ENCODE measurements around the gene PTGER1. TPM values are rescaled to one million over a fixed set of nuclear protein-coding genes. Genes with fewer than 3 reads are reported as not detected.
"Not testable (repeated sequence)": the region's sequence is repeated elsewhere in the genome, so short reads cannot be mapped to it uniquely, and the experiment has no call there.

Gene PTGER1
- total RNA-seq, 1 donor from 2014 or later: 16.4 TPM

- TF ChIP-seq CTCF (conservative IDR thresholded peaks at IDR 0.05; ENCODE audit: low read depth, low read length): no peak
- no peak overlapping the region for H3K4me3 ChIP-seq (ENCODE audit: low read depth, low read length)
- DNase-seq (ENCODE audit: low read depth): no peak
Observed at GRCh38 chr19:14463747-14464146, 11.4 kb downstream of the PTGER1 start.

GRCh38 chr19:14462401-14462800 is 12.8 kb downstream of the PTGER1 start:
- not testable (repeated sequence) for H3K4me3 ChIP-seq (ENCODE audit: low read depth, low read length); DNase-seq (ENCODE audit: low read depth)

GRCh38 chr19:14460935-14461334 is 14.2 kb downstream of the PTGER1 start:
- TF ChIP-seq CTCF (conservative IDR thresholded peaks at IDR 0.05; ENCODE audit: low read depth, low read length): no peak
- no peak overlapping the region for H3K4me3 ChIP-seq (ENCODE audit: low read depth, low read length)
- DNase-seq (ENCODE audit: low read depth): no peak

- H3K4me3 ChIP-seq (ENCODE audit: low read depth, low read length): no peak overlapping the region
- no peak for TF ChIP-seq CTCF (conservative IDR thresholded peaks at IDR 0.05; ENCODE audit: low read depth, low read length)
- DNase-seq (ENCODE audit: low read depth): no peak
Observed at GRCh38 chr19:14459703-14460102, 15.5 kb downstream of the PTGER1 start.

- DNase-seq (ENCODE audit: low read depth); H3K4me3 ChIP-seq (ENCODE audit: low read depth, low read length): not testable (repeated sequence)
Observed at GRCh38 chr19:14452303-14452702, 22.9 kb downstream of the PTGER1 start.

- TF ChIP-seq CTCF (conservative IDR thresholded peaks at IDR 0.05; ENCODE audit: low read depth, low read length): no peak
- no peak for DNase-seq (ENCODE audit: low read depth)
- no peak overlapping the region for H3K4me3 ChIP-seq (ENCODE audit: low read depth, low read length)
Observed at GRCh38 chr19:14450876-14451275, 24.3 kb downstream of the PTGER1 start.

- TF ChIP-seq CTCF (conservative IDR thresholded peaks at IDR 0.05; ENCODE audit: low read depth, low read length): no peak
- H3K4me3 ChIP-seq (ENCODE audit: low read depth, low read length): no peak overlapping the region
- no peak for DNase-seq (ENCODE audit: low read depth)
Observed at GRCh38 chr19:14450168-14450874, 24.8 kb downstream of the PTGER1 start.

- DNase-seq (ENCODE audit: low read depth): no peak
- TF ChIP-seq CTCF (conservative IDR thresholded peaks at IDR 0.05; ENCODE audit: low read depth, low read length): no peak
Observed at GRCh38 chr19:14449321-14449720, 25.8 kb downstream of the PTGER1 start.

More at GRCh38 chr19:14449321-14449720, 25.8 kb downstream of the PTGER1 start:
- no peak overlapping the region for H3K4me3 ChIP-seq (ENCODE audit: low read depth, low read length)
